ENCODE data around the gene TMEFF1.

TMEFF1 gene

DNA sequence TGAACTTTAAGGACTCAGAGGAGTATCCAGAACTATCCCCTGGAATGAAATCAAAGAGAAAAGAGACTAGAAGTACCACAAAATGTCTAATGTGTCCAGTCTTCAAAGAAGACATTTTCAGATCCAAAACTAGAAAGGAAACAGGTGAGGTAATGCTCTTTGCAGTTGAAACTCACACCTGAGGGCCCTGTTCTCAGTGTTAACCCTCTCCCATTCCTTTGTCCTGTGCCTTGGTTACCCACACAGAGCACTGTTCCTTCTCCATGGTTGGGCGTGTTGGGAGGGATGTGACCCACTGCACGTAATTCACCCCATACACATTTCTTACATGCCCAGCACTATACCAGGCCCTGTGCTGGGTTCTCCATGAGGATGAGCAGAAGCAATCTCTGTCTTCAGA is 24.7 kb upstream of the TMEFF1 start:
- DNase-seq = no peak

GRCh38 chr9:100449420-100449819 is 23.5 kb upstream of the TMEFF1 start:
- DNase-seq = no peak

DNA sequence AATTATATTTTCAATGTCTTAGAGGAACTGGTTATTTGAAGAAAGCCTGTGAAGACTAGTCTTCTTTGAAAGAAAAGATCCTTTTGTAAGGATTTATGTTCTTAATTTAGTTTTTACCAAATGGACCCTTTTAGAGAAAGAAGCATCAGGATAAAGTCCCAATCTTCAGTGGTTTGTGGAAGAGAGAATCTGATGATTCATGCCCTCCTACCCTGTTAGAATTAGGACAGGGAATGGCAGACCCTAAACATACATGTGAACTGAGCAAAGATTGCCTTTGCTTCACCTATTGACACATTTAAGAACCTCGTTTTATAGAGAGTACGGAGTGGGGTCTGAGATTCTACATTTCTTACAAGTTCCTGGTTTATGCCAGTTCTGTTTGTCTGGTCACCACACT is 20.1 kb upstream of the TMEFF1 start:
- no peak for DNase-seq

DNA sequence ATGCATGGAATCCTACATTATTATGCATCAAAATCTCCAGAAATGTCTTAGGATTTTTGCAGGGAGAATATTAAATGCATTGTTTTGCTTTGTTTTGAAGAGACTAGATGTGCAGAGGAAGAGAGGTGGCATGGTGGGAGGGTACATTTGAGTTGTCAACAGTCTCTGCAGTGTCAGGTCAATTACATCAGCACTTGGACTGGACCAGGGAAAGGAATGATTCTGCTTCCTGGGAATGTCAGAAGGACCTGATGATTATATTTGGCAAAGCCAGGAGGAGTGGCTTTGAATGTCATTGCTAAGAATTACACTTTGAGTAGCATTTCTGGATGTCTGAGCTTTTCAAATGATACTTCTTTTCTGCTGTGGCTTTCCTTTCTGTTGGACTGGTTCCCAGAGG is 17.5 kb upstream of the TMEFF1 start:
- no peak for DNase-seq

DNA sequence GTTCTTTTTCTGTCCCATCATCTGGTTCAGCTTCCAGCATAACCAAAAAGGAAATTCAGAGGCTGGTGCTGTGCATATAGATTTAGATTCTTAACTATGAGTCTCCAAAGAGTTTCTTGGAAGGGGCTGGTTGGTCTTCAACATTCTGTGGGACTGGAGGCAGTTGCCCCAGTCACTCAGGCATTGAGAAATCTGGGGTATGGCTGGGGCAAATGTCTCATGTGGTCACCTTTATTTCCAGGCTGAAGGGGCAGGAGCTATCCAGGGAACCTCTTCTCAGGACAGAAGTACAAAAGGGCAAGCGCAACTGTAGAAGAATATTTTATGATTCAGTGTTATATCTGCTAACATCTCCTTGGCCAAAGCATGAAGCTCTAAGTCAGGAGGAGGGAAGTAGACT is 15.4 kb upstream of the TMEFF1 start:
- DNase-seq = no peak

DNA sequence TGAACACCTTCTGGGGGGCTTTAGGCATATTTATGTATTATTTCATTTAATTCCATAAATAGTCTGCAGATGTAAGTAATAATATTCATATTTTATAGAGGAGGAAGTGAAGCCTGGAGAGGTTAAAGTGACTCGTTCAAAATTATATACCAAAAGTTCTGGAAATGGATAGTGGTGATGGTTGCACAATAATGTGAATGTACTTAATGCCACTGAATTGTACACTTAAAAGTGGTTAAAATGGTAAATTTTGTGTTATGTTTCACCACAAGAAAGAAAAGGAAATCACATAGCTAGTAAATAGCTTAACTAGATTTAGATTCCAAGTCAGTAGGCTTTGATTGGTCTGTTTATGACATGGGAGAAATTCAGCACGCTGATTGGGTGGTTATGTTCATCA is 13.0 kb upstream of the TMEFF1 start:
- peak; percentile 25 for DNase-seq

GRCh38 chr9:100465274-100465673 is 7.7 kb upstream of the TMEFF1 start:
- DNase-seq = no peak

GRCh38 chr9:100465761-100466160 is 7.2 kb upstream of the TMEFF1 start:
- no peak for DNase-seq

GRCh38 chr9:100466171-100466828 is 6.6 kb upstream of the TMEFF1 start:
- no peak for DNase-seq

DNA sequence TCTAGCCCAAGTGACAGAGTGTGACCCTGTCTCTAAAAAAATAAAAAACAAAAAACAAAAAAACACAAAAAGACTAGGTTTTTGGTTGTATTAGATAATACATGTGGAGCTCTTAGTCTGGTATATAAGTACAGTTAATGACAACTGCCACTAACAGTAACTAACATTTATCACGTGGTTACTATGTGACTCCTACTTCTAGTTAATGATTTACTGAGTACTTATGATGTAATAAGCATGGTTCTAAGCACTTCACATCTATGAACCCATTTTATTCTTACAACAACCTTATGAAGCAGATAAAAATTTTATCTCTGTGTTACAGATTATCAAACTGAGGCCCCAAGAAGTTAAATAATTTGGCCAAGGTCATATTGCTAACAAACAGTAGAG is 6.1 kb upstream of the TMEFF1 start:
- no peak for DNase-seq

- DNase-seq = no peak
Measured at GRCh38 chr9:100468041-100468440, 4.9 kb upstream of the TMEFF1 start.

DNA sequence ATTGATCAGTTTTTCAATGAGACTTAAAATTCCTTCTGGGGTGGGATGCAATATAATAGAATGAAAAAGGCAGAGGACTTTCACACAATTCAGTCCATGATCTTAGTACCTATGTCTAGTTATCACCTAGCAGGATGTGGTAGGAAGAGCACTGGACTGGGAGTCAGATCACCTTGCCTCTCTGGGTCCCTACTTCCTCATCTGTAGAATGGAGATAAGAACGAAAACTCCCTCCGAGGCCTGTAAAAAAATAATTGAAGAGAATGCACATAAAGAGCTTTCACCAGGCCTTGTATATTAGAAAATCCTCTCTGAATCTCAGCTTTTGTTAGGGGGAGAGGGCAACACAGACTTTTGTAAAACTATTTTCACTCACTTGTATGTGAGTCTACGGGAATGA is 681 bp upstream of the TMEFF1 start:
- DNase-seq = no peak

GRCh38 chr9:100473276-100474081 is 530 bp downstream of the TMEFF1 start:
- peak; percentile 59 for DNase-seq

GRCh38 chr9:100474082-100474923 is 1.4 kb downstream of the TMEFF1 start:
- DNase-seq = peak; percentile 64

- DNase-seq = peak; percentile 49
Measured at GRCh38 chr9:100474924-100475276, 2.0 kb downstream of the TMEFF1 start.

DNA sequence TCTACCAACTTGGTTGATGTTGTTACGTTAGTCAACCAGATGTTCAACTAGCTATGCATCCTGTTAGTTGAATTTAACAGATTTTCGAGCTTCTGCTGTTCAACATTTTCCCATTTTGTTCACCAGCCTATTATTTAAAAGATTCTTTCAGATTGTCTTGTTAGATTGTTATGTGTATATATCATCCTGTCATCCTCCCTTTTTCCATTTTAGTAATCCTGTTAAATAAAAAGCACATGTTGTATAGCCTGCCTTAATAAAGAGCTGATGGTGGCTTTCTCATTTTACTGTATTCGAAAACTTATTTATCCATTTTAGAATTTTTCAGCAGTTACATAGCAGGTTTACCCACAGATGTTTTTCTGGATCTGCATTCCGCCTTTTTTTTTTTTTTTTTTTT is 4.3 kb downstream of the TMEFF1 start:
- DNase-seq = no peak

DNA sequence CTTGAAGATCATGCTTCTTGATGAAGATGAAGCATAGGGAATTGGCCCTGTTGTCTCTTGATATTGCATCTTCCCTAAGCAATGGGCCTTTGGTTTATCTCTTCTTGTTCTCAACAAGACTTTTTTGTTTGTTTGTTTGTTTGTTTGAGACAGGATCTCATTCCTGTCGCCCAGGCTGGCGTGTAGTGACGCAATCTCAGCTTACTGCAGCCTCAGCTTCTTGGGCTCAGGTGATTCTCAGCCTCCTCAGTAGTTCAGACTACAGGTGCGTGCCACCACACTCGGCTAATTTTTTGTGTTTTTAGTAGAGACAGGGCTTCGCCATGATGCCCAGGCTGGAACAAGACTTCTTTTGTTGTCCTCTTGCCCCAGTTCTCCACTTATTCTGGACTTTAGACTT is 5.2 kb downstream of the TMEFF1 start:
- DNase-seq = no peak

- no peak for DNase-seq
Measured at GRCh38 chr9:100479820-100480219, 6.9 kb downstream of the TMEFF1 start.

DNA sequence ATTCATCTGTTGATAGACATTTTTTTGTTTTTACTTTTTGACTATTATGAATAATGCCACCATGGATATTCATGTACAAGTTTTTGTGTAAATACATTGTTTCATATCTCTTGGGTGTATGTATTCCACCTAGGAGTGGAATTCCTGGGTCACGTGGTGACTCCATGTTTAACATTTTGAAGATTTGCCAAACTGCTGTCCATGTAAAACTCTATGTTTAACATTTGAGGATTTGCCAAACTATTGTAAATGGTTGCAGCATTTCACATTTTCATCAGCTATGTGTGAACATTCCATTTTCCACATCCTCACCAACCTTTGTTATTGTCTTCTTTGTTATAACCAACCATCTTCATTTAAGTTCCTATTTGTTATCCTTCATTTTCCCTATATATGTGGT is 12.2 kb downstream of the TMEFF1 start:
- no peak for DNase-seq

GRCh38 chr9:100486479-100487176 is 13.7 kb downstream of the TMEFF1 start:
- DNase-seq = no peak

DNA sequence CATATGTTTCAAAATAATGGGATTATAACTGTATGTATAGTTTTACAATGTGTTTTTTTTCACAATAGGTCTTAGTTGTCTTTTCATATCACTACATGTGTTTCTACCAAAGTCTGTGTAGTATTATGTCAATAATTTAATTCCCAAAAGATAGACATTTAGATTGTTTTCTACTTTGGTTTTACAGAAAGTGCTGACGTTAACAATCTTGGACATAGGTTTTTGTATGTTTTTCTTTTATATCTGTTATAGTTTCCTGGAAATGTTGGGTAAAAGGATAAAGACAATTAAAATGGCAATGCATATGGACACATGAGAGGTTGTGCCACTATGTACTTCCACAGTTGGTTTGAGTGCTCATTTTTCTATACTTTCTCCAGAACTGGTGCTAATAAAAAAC is 15.2 kb downstream of the TMEFF1 start:
- DNase-seq = no peak

DNA sequence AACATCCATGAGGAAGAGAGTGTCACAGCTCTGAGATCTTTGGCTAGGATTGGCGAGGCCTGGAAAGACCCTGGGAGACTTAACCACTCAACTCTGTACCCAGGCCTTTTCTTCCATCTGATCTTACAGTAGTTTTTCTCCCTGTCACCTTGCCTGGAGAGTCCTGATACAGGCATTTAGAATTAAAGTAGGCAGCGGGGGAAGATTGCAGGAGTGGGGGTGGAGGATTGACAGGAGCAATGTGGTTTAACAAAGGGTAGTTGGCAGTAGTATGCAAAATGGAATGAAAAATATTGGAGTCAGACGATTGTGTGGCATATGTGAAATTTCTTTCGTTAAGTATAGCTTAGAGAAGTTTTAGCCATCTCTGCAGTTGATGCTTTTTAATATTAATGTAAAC is 16.9 kb downstream of the TMEFF1 start:
- DNase-seq = no peak

GRCh38 chr9:100492952-100493351 is 20.0 kb downstream of the TMEFF1 start:
- DNase-seq = no peak
